ENCODE data around the gene GSKIP.

DNA sequence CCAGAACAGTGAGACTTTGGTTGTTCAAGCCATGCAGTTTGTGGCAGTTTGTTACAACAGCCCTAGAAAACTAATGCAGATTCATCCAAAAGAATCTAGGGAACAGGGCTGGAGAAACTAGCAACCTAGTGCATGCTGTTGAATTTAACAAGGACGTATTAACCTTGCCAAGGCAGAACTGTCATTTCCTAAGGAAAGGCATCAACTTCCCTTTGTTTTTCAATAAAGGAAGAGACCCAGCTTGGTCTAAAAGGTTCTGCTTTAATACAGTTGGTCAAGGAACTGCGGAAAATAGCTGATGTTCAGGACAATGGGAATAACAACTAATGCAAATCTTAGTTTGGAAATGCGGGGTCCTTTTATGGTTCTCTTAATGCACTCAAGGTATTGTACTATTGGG lies 40.1 kb downstream of the GSKIP start:
- TF ChIP-seq, protein P1, sequence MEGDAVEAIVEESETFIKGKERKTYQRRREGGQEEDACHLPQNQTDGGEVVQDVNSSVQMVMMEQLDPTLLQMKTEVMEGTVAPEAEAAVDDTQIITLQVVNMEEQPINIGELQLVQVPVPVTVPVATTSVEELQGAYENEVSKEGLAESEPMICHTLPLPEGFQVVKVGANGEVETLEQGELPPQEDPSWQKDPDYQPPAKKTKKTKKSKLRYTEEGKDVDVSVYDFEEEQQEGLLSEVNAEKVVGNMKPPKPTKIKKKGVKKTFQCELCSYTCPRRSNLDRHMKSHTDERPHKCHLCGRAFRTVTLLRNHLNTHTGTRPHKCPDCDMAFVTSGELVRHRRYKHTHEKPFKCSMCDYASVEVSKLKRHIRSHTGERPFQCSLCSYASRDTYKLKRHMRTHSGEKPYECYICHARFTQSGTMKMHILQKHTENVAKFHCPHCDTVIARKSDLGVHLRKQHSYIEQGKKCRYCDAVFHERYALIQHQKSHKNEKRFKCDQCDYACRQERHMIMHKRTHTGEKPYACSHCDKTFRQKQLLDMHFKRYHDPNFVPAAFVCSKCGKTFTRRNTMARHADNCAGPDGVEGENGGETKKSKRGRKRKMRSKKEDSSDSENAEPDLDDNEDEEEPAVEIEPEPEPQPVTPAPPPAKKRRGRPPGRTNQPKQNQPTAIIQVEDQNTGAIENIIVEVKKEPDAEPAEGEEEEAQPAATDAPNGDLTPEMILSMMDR (IDR thresholded peaks at IDR 0.05): no peak
- TF ChIP-seq POLR2A (IDR thresholded peaks at IDR 0.05): no peak

All from body of pancreas (tissue), 4 donors.